ENCODE data around the gene RAPGEF5. TPM values are rescaled to one million over a fixed set of nuclear protein-coding genes. Genes with fewer than 3 reads are reported as not detected.

RAPGEF5 gene
- polyA plus RNA-seq, 1 of the 3 experiments (the other 2 are of a cell fraction), result 1.2 TPM

GRCh38 chr7:22151901-22152300 lies 205.1 kb downstream of the RAPGEF5 start:
- Histone ChIP-seq H4K20me1 (ENCODE audit: insufficient read depth) (no peaks in the 10 kb centered on the region), H3K9ac (no peak overlapping the region), H3F3A (replicated peaks; ENCODE audit: insufficient read depth) (peaks cover 6% of the 10 kb centered on the region), H3K79me2 (ENCODE audit: insufficient read depth) (no peaks in the 10 kb centered on the region), H3K27ac (ENCODE audit: low read depth in 2 of 2, low read length in 1 of 2) (no peak overlapping the region), H3K36me3 (replicated peaks in 1 of 2; ENCODE audit: control insufficient read depth in 1 of 2, insufficient read depth in 2 of 2, low read length in 1 of 2) (peaks cover 0 to 13% of the 10 kb centered on the region in 2 experiments), H3K4me3 (ENCODE audit: low read depth in 2 of 2, low read length in 1 of 2) (no peak overlapping the region), H3K4me2 (no peak overlapping the region), H3K4me1 (ENCODE audit: control insufficient read depth in 1 of 2, insufficient read depth in 2 of 2, low read depth in 1 of 2, low read length in 1 of 2) (peaks cover 0 to 23% of the 10 kb centered on the region in 2 experiments; a peak in 2 of 4 replicates), H3K9me3 (no peaks in the 10 kb centered on the region), H2AFZ (ENCODE audit: low read depth) (no peak overlapping the region), H3K9me2 (no peaks in the 10 kb centered on the region), H3K27me3 (ENCODE audit: insufficient read depth) (no peaks in the 10 kb centered on the region)
- TF ChIP-seq TAF1 (IDR thresholded peaks at IDR 0.05; ENCODE audit: borderline replicate concordance, low read depth, low read length) (no peak), ZBTB33 (IDR thresholded peaks at IDR 0.05; ENCODE audit: borderline replicate concordance, low read depth) (no peak), YY1 (IDR thresholded peaks at IDR 0.05; ENCODE audit: low read depth) (no peak), MXI1 (IDR thresholded peaks at IDR 0.05; ENCODE audit: low read depth, low read length) (no peak), TCF12 (IDR thresholded peaks at IDR 0.05) (no peak), JUND (IDR thresholded peaks at IDR 0.05) (no peak), RXRA (IDR thresholded peaks at IDR 0.05; ENCODE audit: borderline replicate concordance, low read depth) (no peak), FOXM1 (IDR thresholded peaks at IDR 0.05; ENCODE audit: low read depth) (no peak), EZH2phosphoT487 (IDR thresholded peaks at IDR 0.05; ENCODE audit: borderline replicate concordance, low read depth) (no peak), GATA2 (CRISPR knock-in tag; IDR thresholded peaks at IDR 0.05) (no peak), MAX (IDR thresholded peaks at IDR 0.05; ENCODE audit: low read depth) (no peak), MEF2A (IDR thresholded peaks at IDR 0.05; ENCODE audit: borderline replicate concordance, low read depth) (no peak), RAD21 (IDR thresholded peaks at IDR 0.05; ENCODE audit: low read length) (no peak), GABPA (IDR thresholded peaks at IDR 0.05; ENCODE audit: low read depth) (no peak), NRF1 (IDR thresholded peaks at IDR 0.05; ENCODE audit: low read depth, low read length) (no peak), RCOR1 (IDR thresholded peaks at IDR 0.05; ENCODE audit: low read length) (no peak), SMC3 (IDR thresholded peaks at IDR 0.05; ENCODE audit: low read depth, low read length) (no peak), REST (IDR thresholded peaks at IDR 0.05; ENCODE audit: low read depth, low read length) (no peak)
- TF ChIP-seq, protein P1, sequence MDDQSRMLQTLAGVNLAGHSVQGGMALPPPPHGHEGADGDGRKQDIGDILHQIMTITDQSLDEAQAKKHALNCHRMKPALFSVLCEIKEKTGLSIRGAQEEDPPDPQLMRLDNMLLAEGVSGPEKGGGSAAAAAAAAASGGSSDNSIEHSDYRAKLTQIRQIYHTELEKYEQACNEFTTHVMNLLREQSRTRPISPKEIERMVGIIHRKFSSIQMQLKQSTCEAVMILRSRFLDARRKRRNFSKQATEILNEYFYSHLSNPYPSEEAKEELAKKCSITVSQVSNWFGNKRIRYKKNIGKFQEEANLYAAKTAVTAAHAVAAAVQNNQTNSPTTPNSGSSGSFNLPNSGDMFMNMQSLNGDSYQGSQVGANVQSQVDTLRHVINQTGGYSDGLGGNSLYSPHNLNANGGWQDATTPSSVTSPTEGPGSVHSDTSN (IDR thresholded peaks at IDR 0.05), result no peak
- ChIA-PET POLR2A (no interaction called here), CTCF (interaction anchor here (1.5 to 2.1 kb wide), 2 partner anchors 42 to 348 kb away, joined by 5 to 7 read pairs; partner anchors contain the start of gene STEAP1B)
- DNase-seq, result no peak
- WGBS (ENCODE audit: low lambda C conversion rate), result 98% methylated on average over 2 of the region's 2 CpGs
